Measurements from ENCODE around the gene LNX2.

Gene LNX2

GRCh38 chr13:27620377-27621115 is at the start of gene LNX2:
TSS of gene LNX2 (minus strand) at chr13:27620529. CDS start at chr13:27581703, 38,826 bp downstream.
- peak; percentile 96 for DNase-seq

GRCh38 chr13:27667946-27668345 is 47.6 kb upstream of the LNX2 start:
- no peak for DNase-seq

GRCh38 chr13:27666951-27667350 is 46.6 kb upstream of the LNX2 start:
- no peak for DNase-seq

GRCh38 chr13:27665761-27666160 is 45.4 kb upstream of the LNX2 start:
- DNase-seq = no peak

- no peak for DNase-seq
Measured at GRCh38 chr13:27665333-27665732, 45.0 kb upstream of the LNX2 start.

- no peak for DNase-seq
Measured at GRCh38 chr13:27663947-27664346, 43.6 kb upstream of the LNX2 start.

- DNase-seq = no peak
Measured at GRCh38 chr13:27662738-27663470, 42.6 kb upstream of the LNX2 start.

- DNase-seq = no peak
Measured at GRCh38 chr13:27661017-27661416, 40.7 kb upstream of the LNX2 start.

GRCh38 chr13:27660511-27660910 is 40.2 kb upstream of the LNX2 start:
- DNase-seq = no peak

GRCh38 chr13:27659145-27659865 is 39.0 kb upstream of the LNX2 start:
- DNase-seq = no peak

- no peak for DNase-seq
Measured at GRCh38 chr13:27658546-27658945, 38.2 kb upstream of the LNX2 start.

- DNase-seq = no peak
Measured at GRCh38 chr13:27657724-27658123, 37.4 kb upstream of the LNX2 start.

- DNase-seq = no peak
Measured at GRCh38 chr13:27654816-27655215, 34.5 kb upstream of the LNX2 start.

- DNase-seq = no peak
Measured at GRCh38 chr13:27654059-27654458, 33.7 kb upstream of the LNX2 start.

- no peak for DNase-seq
Measured at GRCh38 chr13:27650312-27650711, 30.0 kb upstream of the LNX2 start.

- no peak for DNase-seq
Measured at GRCh38 chr13:27644302-27644701, 24.0 kb upstream of the LNX2 start.

- DNase-seq = no peak
Measured at GRCh38 chr13:27643334-27644132, 23.2 kb upstream of the LNX2 start.

- DNase-seq = no peak
Measured at GRCh38 chr13:27641711-27642502, 21.6 kb upstream of the LNX2 start.

- no peak for DNase-seq
Measured at GRCh38 chr13:27639186-27639585, 18.9 kb upstream of the LNX2 start.

GRCh38 chr13:27638521-27638920 is 18.2 kb upstream of the LNX2 start:
- DNase-seq = no peak

GRCh38 chr13:27638001-27638400 is 17.7 kb upstream of the LNX2 start:
- no peak for DNase-seq

- DNase-seq = no peak
Measured at GRCh38 chr13:27637289-27637626, 16.9 kb upstream of the LNX2 start.

All from activated CD8-positive, alpha-beta memory T cell treated with anti-CD3 and anti-CD28 coated beads, Interleukin-2, amount 50 U/mL, for 4 hours (primary cell).